HepG2 (cell line): ENCODE results near the gene GNG7.

ENCODE experiments used
- HCFC1 ChIP-seq: fragments of 150-350 bp; IDR thresholded peaks from 2 replicates; pipeline ENCODE4 v1.6.1; 2014; ENCODE audit warnings: low read depth, low read length
- PHF8 ChIP-seq: sonication (generic); formaldehyde crosslinking; IDR thresholded peaks from 2 replicates; pipeline ENCODE4 v1.5.0; 2020; ENCODE audit warnings: missing genetic modification reagents
- POLR2A ChIP-seq, 2 experiments: IDR thresholded peaks; 2 replicates each; pipeline ENCODE4 v1.6.1; 2011; ENCODE audit warnings: low read depth in 2 of 2, low read length in 2 of 2, mild to moderate bottlenecking in 1 of 2, moderate library complexity in 1 of 2; ENCODE audit not compliant: insufficient read depth in 1 of 2
- ZFX ChIP-seq: sonication (generic); formaldehyde crosslinking; IDR thresholded peaks from 2 replicates; pipeline ENCODE4 v1.4.0; 2020; ENCODE audit warnings: mild to moderate bottlenecking, low read depth, missing genetic modification reagents, moderate library complexity
- ZNF558 ChIP-seq: sonication (generic); formaldehyde crosslinking; IDR thresholded peaks from 2 replicates; pipeline ENCODE4 v1.9.0; 2022; ENCODE audit warnings: mild to moderate bottlenecking, missing genetic modification reagents, borderline replicate concordance
- TF ChIP-seq, protein P1 (sequence below): sonication (generic); formaldehyde crosslinking; IDR thresholded peaks from 2 replicates; pipeline ENCODE4 v1.8.1; 2023; ENCODE audit warnings: mild to moderate bottlenecking, missing genetic modification reagents, borderline replicate concordance
- TF ChIP-seq, protein P2 (sequence below): sonication (generic); formaldehyde crosslinking; IDR thresholded peaks from 2 replicates; pipeline ENCODE4 v1.4.0; 2020; ENCODE audit warnings: missing genetic modification reagents, borderline replicate concordance
- TF ChIP-seq, protein P3 (sequence below): sonication (generic); formaldehyde crosslinking; IDR thresholded peaks from 2 replicates; pipeline ENCODE4 v1.5.0; 2020; ENCODE audit warnings: mild to moderate bottlenecking, missing genetic modification reagents, moderate library complexity
- TF ChIP-seq, protein P4 (sequence below): sonication (generic); formaldehyde crosslinking; IDR thresholded peaks from 2 replicates; pipeline ENCODE4 v1.8.0; 2022; ENCODE audit warnings: mild to moderate bottlenecking, missing genetic modification reagents, borderline replicate concordance

DNA sequence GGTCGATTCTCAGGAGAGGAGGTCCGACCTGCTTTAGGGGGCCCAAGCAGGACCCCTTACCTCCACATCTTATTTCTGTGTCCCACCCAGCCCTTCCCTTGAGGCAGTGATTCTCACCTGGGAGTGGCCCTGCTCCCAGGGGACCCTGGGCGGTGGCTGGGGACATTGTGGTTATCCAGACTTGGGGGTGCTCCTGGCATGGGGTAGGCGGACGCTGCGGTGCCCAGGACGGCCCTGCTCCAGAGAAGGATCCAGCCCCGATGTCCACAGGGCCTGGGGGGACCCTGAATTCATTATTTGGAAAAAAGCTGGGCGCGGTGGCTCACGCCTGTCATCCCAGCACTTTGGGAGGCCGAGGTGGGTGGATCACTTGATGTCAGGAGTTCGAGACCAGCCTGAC, 142.1 kb downstream of the GNG7 start:
- TF ChIP-seq, protein P1, sequence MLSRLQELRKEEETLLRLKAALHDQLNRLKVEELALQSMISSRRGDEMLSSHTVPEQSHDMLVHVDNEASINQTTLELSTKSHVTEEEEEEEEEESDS (CRISPR knock-in tag) = no peak
- TF ChIP-seq, protein P2, sequence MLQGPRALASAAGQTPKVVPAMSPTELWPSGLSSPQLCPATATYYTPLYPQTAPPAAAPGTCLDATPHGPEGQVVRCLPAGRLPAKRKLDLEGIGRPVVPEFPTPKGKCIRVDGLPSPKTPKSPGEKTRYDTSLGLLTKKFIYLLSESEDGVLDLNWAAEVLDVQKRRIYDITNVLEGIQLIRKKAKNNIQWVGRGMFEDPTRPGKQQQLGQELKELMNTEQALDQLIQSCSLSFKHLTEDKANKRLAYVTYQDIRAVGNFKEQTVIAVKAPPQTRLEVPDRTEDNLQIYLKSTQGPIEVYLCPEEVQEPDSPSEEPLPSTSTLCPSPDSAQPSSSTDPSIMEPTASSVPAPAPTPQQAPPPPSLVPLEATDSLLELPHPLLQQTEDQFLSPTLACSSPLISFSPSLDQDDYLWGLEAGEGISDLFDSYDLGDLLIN (CRISPR knock-in tag) = no peak
- no peak for TF ChIP-seq ZFX (CRISPR knock-in tag)
- TF ChIP-seq, protein P3, sequence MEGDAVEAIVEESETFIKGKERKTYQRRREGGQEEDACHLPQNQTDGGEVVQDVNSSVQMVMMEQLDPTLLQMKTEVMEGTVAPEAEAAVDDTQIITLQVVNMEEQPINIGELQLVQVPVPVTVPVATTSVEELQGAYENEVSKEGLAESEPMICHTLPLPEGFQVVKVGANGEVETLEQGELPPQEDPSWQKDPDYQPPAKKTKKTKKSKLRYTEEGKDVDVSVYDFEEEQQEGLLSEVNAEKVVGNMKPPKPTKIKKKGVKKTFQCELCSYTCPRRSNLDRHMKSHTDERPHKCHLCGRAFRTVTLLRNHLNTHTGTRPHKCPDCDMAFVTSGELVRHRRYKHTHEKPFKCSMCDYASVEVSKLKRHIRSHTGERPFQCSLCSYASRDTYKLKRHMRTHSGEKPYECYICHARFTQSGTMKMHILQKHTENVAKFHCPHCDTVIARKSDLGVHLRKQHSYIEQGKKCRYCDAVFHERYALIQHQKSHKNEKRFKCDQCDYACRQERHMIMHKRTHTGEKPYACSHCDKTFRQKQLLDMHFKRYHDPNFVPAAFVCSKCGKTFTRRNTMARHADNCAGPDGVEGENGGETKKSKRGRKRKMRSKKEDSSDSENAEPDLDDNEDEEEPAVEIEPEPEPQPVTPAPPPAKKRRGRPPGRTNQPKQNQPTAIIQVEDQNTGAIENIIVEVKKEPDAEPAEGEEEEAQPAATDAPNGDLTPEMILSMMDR (CRISPR knock-in tag) = no peak
- TF ChIP-seq POLR2A (IDR thresholded peaks at IDR 0.05; ENCODE audit: insufficient read depth in 1 of 2, low read depth in 2 of 2, low read length in 2 of 2) = no peak
- TF ChIP-seq ZNF558 = no peak
- TF ChIP-seq HCFC1 = no peak
- TF ChIP-seq, protein P4, sequence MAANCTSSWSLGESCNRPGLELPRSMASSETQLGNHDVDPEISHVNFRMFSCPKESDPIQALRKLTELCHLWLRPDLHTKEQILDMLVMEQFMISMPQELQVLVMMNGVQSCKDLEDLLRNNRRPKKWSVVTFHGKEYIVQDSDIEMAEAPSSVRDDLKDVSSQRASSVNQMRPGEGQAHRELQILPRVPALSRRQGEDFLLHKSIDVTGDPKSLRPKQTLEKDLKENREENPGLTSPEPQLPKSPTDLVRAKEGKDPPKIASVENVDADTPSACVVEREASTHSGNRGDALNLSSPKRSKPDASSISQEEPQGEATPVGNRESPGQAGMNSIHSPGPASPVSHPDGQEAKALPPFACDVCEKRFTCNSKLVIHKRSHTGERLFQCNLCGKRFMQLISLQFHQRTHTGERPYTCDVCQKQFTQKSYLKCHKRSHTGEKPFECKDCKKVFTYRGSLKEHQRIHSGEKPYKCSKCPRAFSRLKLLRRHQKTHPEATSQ (CRISPR knock-in tag) = no peak
- TF ChIP-seq PHF8 (CRISPR knock-in tag) = no peak
